HEK293T (cell line): ENCODE measurements around the gene UBE2I.

Experiments
- ARNT ChIP-seq: fragments of 450-650 bp; IDR thresholded peaks from 2 replicates; pipeline ENCODE4 v1.6.1; 2017; ENCODE audit warnings: mild to moderate bottlenecking
- BHLHE40 ChIP-seq: fragments of 450-650 bp; IDR thresholded peaks from 2 replicates; pipeline ENCODE4 v1.6.1; 2016; ENCODE audit warnings: mild to moderate bottlenecking, moderate library complexity, borderline replicate concordance
- ELF4 ChIP-seq: fragments of 450-650 bp; IDR thresholded peaks from 2 replicates; pipeline ENCODE4 v1.6.1; 2017; ENCODE audit warnings: antibody characterized with exemption
- FOXA1 ChIP-seq: fragments of 450-650 bp; IDR thresholded peaks from 2 replicates; pipeline ENCODE4 v1.6.1; 2016; ENCODE audit warnings: mild to moderate bottlenecking
- HDGF ChIP-seq: fragments of 450-650 bp; IDR thresholded peaks from 2 replicates; pipeline ENCODE4 v1.6.1; 2017; ENCODE audit warnings: antibody characterized with exemption, borderline replicate concordance
- NFRKB ChIP-seq: fragments of 450-650 bp; IDR thresholded peaks from 2 replicates; pipeline ENCODE4 v1.6.1; 2016; ENCODE audit warnings: mild to moderate bottlenecking, moderate library complexity
- SP1 ChIP-seq: fragments of 450-650 bp; IDR thresholded peaks from 2 replicates; pipeline ENCODE4 v1.6.1; 2017
- SUZ12 ChIP-seq: fragments of 450-650 bp; IDR thresholded peaks from 2 replicates; pipeline ENCODE4 v1.6.1; 2016; ENCODE audit warnings: mild to moderate bottlenecking
- TARDBP ChIP-seq: fragments of 450-650 bp; IDR thresholded peaks from 2 replicates; pipeline ENCODE4 v1.6.1; 2016
- ZNF384 ChIP-seq: fragments of 450-650 bp; IDR thresholded peaks from 2 replicates; pipeline ENCODE4 v1.6.1; 2016

DNA sequence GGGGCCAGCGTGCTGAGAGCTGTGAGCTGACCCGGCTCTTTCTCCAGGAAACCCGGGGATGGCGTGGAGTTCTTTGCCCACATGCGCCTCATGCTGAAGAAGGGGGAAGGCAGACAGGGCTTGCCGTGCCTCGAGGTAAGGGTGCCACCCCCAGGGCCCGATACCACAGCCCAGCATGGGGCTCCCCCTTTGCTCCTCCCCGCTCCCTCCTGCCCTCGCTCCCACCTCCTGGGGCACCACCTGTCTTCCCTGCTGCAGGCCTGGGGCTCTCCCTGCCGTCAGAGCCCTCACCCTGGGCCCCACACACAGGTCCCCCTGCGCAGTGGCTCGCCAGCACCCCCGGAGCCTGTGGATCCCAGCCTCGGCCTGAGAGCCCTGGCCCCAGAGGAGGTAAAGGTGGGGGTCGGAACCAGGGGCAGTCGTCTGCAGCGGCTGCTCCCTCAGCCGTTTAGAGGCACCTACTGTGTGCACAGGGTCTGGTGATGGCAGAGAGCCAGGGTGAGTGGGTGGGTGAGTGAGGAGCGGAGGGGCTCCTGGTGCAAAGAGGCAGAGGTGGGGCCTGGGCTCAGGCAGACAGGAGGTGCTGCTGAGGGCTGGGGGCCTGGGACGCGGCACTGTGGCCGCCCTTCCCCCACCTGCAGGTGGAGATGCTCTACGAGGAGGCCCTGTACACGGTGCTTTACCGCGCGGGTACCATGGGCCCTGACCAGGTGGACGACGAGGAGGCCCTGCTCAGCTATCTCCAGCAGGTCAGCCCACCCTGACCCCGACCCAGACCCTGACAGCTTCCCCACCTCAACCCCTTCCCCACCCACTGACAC, 29.6 kb downstream of the UBE2I start:
- TF ChIP-seq BHLHE40 (no peak), ELF4 (no peak), SUZ12 (no peak), ZNF384 (no peak), FOXA1 (no peak), SP1 (no peak), HDGF (no peak), ARNT (no peak), TARDBP (no peak), NFRKB (no peak)
